GM19099 (cell line): Measurements from ENCODE around the gene KLHL12.
A peak's percentile ranks its signal among the peaks of the same experiment; 100 is the strongest.

Experiments used
- POLR2A ChIP-seq: IDR thresholded peaks from 3 replicates; pipeline ENCODE4 v1.6.1; 2011; ENCODE audit warnings: low read depth; ENCODE audit not compliant: insufficient read length; ENCODE audit errors: extremely low read depth

KLHL12 gene

GRCh38 chr1:202923533-202923932 is 3.5 kb downstream of the KLHL12 start:
- TF ChIP-seq POLR2A = no peak

GRCh38 chr1:202919615-202920014 is 7.4 kb downstream of the KLHL12 start:
- TF ChIP-seq POLR2A = no peak

GRCh38 chr1:202915146-202915545 is 11.9 kb downstream of the KLHL12 start:
- TF ChIP-seq POLR2A = no peak

- TF ChIP-seq POLR2A = no peak
Measured at GRCh38 chr1:202909494-202909893, 17.5 kb downstream of the KLHL12 start.

GRCh38 chr1:202908998-202909397 is 18.0 kb downstream of the KLHL12 start:
- no peak for TF ChIP-seq POLR2A

- TF ChIP-seq POLR2A = no peak
Measured at GRCh38 chr1:202905331-202905730, 21.7 kb downstream of the KLHL12 start.

GRCh38 chr1:202901555-202901954 is 25.5 kb downstream of the KLHL12 start:
- TF ChIP-seq POLR2A = no peak

GRCh38 chr1:202892501-202892900 is 34.5 kb downstream of the KLHL12 start:
- TF ChIP-seq POLR2A = no peak

GRCh38 chr1:202890392-202890791 is 36.6 kb downstream of the KLHL12 start:
- TF ChIP-seq POLR2A = no peak

GRCh38 chr1:202888531-202889360 is 38.3 kb downstream of the KLHL12 start, which contains the start of gene RABIF:
TSS of gene RABIF (minus strand) at chr1:202889149. CDS start at chr1:202889098, 51 bp downstream.
- TF ChIP-seq POLR2A = peak; percentile 96

GRCh38 chr1:202888221-202888530 is 38.9 kb downstream of the KLHL12 start:
- no peak for TF ChIP-seq POLR2A

GRCh38 chr1:202880961-202881460 is 46.0 kb downstream of the KLHL12 start:
- no peak for TF ChIP-seq POLR2A

- TF ChIP-seq POLR2A = no peak
Measured at GRCh38 chr1:202880062-202880461, 47.0 kb downstream of the KLHL12 start.

- TF ChIP-seq POLR2A = no peak
Measured at GRCh38 chr1:202879128-202879527, 47.9 kb downstream of the KLHL12 start.

GRCh38 chr1:202873026-202873425 is 54.0 kb downstream of the KLHL12 start:
- TF ChIP-seq POLR2A = no peak

- TF ChIP-seq POLR2A = no peak
Measured at GRCh38 chr1:202871367-202871766, 55.7 kb downstream of the KLHL12 start.
